Body of pancreas (tissue), 4 donors: Measurements from ENCODE around the gene ATP2B2. TPM values are rescaled to one million over a fixed set of nuclear protein-coding genes. Genes with fewer than 3 reads are reported as not detected.

Experiments used
- ATAC-seq: fragments of 150-250 bp; one replicate; pipeline ENCODE4 v1.9.1; 2016
- DNase-seq, 4 donors: peaks; one replicate each; pipeline ENCODE4 v3.0.0-alpha.2; 2019
- H3K27ac ChIP-seq, 4 donors: fragments of 200-600 bp; sonication (generic); 1 replicate in 3 of 4; 2 replicates in 1 of 4; pipeline versions ENCODE4 v1.5.1 to v1.6.1; 2016 to 2019; ENCODE audit warnings: mild to moderate bottlenecking in 1 of 4, mixed read lengths in 1 of 4, moderate library complexity in 1 of 4
- H3K27me3 ChIP-seq, 2 donors: fragments of 200-600 bp; sonication (generic); one replicate each; pipeline ENCODE4 v1.6.0; 2016; ENCODE audit warnings: mild to moderate bottlenecking in 1 of 2
- H3K36me3 ChIP-seq, 2 donors: fragments of 200-600 bp; sonication (generic); replicated peaks in 1 of 2; 2 replicates each; pipeline ENCODE4 v1.5.1; 2016; ENCODE audit warnings: low read depth in 2 of 2; ENCODE audit not compliant: insufficient read depth in 1 of 2
- H3K4me1 ChIP-seq: fragments of 200-600 bp; sonication (generic); one replicate; pipeline ENCODE4 v1.6.0; 2016
- H3K4me3 ChIP-seq, 2 donors: fragments of 200-600 bp; sonication (generic); 1 replicate in 1 of 2; 2 replicates in 1 of 2; pipeline ENCODE4 v1.5.1; 2016 to 2019
- H3K9me3 ChIP-seq, 3 donors: fragments of 200-600 bp; sonication (generic); 1 replicate in 2 of 3; 2 replicates in 1 of 3; pipeline ENCODE4 v1.5.1; 2016
- CTCF ChIP-seq, 7 experiments: fragments of 450-650 bp in 4 of 7; fragments of 200-600 bp in 3 of 7; sonication (generic) in 3 of 7; IDR thresholded peaks; one replicate each; pipeline ENCODE4 v1.5.1; 2016 to 2019; ENCODE audit warnings: antibody characterized with exemption in 7 of 7
- POLR2A ChIP-seq, 3 donors: fragments of 450-650 bp; IDR thresholded peaks; one replicate each; pipeline ENCODE4 v1.6.1; 2016; ENCODE audit warnings: antibody characterized with exemption in 3 of 3, mild to moderate bottlenecking in 2 of 3
- WGBS, 2 donors: methylation state at CpG; one replicate each; pipeline ENCODE4 v1.1.5; 2017; 5-methylcytosine and 5-hydroxymethylcytosine counted together
- intact Hi-C: fragments of 100-400 bp; cut with DNase I; formaldehyde crosslinking; loops from one replicate; pipeline ENCODE4 v1.15.1; 2023
- total RNA-seq, 2 donors: library from RNA; depleted of rRNA; stranded (reverse); fragments of >200 nt; gene quantifications; one replicate each; pipeline ENCODE4 v1.1.0, GENCODE V29; 2016

The ATP2B2 gene
- total RNA-seq, 2 donors from 2014 or later, result 0.52 TPM; not detected in 1

- no peak overlapping the region for H3K27ac ChIP-seq
- H3K4me3 ChIP-seq, result no peak overlapping the region
- peaks cover 0 to 10% of the 10 kb centered on the region in 2 donors for H3K27me3 ChIP-seq
- no peak for TF ChIP-seq POLR2A (IDR thresholded peaks at IDR 0.05)
- TF ChIP-seq CTCF (IDR thresholded peaks at IDR 0.05), result no peak
- no peak for DNase-seq
- H3K36me3 ChIP-seq, result no peaks in the 10 kb centered on the region
- no peaks in the 10 kb centered on the region for H3K4me1 ChIP-seq
- WGBS, 2 donors, result 45 to 46% methylated on average over 12 to 14 of the region's 19 CpGs
- no peaks in the 10 kb centered on the region for H3K9me3 ChIP-seq
- intact Hi-C loops, result no loop called here
- no peak for ATAC-seq
Measured at GRCh38 chr3:10416730-10417300, 88.6 kb downstream of the ATP2B2 start.

- peaks cover 0 to 10% of the 10 kb centered on the region in 2 donors for H3K27me3 ChIP-seq
- intact Hi-C loops, result no loop called here
- WGBS, 2 donors, result 60 to 92% methylated on average over 3 to 4 of the region's 4 CpGs
- no peak for TF ChIP-seq CTCF (IDR thresholded peaks at IDR 0.05)
- TF ChIP-seq POLR2A (IDR thresholded peaks at IDR 0.05), result no peak
- H3K4me1 ChIP-seq, result no peaks in the 10 kb centered on the region
- H3K4me3 ChIP-seq, result no peak overlapping the region
- DNase-seq (no peak), ATAC-seq (no peak)
- no peak overlapping the region for H3K27ac ChIP-seq
- no peaks in the 10 kb centered on the region for H3K9me3 ChIP-seq
- no peaks in the 10 kb centered on the region for H3K36me3 ChIP-seq
Measured at GRCh38 chr3:10413041-10413440, 92.3 kb downstream of the ATP2B2 start.

GRCh38 chr3:10411598-10412332, 93.6 kb downstream of the ATP2B2 start:
- Histone ChIP-seq H3K36me3 (no peaks in the 10 kb centered on the region), H3K9me3 (no peaks in the 10 kb centered on the region), H3K27me3 (peaks cover 0 to 3% of the 10 kb centered on the region in 2 donors), H3K27ac (no peak overlapping the region), H3K4me1 (no peaks in the 10 kb centered on the region), H3K4me3 (no peak overlapping the region)
- TF ChIP-seq CTCF (IDR thresholded peaks at IDR 0.05), result no peak
- DNase-seq (no peak), ATAC-seq (no peak)
- intact Hi-C loops, result no loop called here
- 83 to 95% methylated on average over 2 to 9 of the region's 9 CpGs for WGBS, 2 donors

- TF ChIP-seq POLR2A (IDR thresholded peaks at IDR 0.05), result no peak
- no peak for TF ChIP-seq CTCF (IDR thresholded peaks at IDR 0.05)
- Histone ChIP-seq H3K36me3 (no peaks in the 10 kb centered on the region), H3K9me3 (no peaks in the 10 kb centered on the region), H3K4me1 (no peaks in the 10 kb centered on the region), H3K4me3 (no peak overlapping the region), H3K27ac (no peak overlapping the region), H3K27me3 (no peaks in the 10 kb centered on the region)
- no peak for DNase-seq
- 81 to 85% methylated on average over 8 to 21 of the region's 21 CpGs for WGBS, 2 donors
- intact Hi-C loops, result no loop called here
- no peak for ATAC-seq
Measured at GRCh38 chr3:10410383-10411002, 94.9 kb downstream of the ATP2B2 start.
